ENCODE measurements around the gene PDIA2.
"Not testable (repeated sequence)": the region's sequence is repeated elsewhere in the genome, so short reads cannot be mapped to it uniquely, and the experiment has no call there.

Gene PDIA2

DNA sequence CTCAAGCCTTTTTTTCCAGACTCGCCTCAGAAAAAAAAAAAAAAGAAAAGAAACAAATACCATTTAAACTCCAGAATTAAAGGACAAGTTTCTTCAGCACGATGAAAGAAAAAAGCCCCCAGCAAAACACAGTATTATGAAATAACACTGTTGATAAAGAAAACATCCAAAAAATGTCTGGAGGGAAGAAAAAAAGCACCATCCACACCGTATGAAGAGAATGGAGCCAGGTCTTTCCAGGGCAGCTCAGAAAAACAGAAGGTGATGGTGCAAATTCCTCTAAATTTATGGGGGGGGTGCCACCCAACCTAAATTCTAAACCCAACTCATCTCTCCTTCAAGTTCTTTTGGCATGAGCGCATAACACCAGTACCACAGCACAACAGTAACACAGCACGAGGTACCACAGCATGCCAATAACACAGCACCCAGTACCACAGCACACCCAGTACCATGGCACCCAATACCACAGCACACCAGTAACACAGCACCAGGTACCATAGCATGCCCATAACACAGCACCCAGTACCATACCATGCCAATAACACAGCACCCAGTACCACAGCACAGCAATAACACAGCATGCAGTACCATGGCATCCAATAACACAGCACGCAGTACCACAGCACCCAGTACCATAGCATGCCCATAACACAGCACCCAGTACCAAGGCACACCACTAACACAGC lies 50.6 kb downstream of the PDIA2 start:
- DNase-seq: no peak

DNA sequence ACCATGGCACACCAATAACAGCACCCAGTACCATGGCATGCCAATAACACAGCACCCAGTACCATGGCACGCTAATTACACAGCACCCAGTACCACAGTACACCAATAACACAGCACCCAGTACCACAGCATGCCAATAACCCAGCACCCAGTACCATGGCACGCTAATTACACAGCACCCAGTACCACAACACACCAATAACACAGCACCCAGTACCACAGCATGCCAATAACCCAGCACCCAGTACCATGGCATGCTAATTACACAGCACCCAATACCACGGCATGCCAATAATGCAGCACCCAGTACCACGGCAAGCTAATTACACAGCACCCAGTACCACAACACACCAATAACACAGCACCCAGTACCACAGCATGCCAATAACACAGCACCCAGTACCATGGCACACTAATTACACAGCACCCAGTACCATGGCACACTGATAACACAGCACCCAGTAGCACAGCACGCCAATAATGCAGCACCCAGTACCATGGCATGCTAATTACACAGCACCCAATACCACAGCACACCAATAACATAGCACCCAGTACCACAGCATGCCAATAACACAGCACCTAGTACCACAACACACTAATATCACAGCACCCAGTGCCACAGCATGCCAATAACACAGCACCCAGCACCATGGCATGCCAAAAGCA lies 51.3 kb downstream of the PDIA2 start:
- DNase-seq: not testable (repeated sequence)

DNA sequence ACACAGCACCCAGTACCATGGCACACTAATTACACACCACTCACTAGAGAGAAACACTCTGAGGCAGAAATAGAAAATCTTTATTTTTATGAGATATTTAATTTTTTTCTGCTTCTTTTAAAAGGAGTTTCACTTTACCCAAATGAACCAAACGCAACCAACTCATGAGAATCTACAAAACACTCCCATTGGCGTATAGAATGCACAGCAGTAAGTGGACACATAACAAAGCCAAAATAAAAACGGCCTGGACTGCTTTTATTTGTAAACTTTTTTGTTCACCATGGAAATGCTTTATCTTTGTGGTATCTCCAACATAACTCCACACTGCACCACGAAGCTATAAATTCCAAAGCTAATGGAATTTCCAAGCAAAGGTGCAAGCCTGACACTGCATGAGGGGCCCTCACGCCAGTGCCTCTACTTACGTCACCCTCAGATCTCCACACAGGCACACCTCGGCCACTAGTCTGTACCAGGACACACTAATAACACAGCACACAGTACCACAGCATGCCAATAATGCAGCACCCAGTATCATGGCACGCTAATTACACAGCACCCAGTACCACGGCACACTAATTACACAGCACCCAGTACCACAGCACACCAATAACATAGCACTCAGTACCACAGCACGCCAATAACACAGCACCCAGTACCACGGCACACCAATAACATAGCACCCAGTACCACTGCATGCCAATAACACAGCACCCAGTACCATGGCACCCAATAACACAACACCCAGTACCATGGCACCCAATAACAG lies 52.1 kb downstream of the PDIA2 start:
- not testable (repeated sequence) for DNase-seq

DNA sequence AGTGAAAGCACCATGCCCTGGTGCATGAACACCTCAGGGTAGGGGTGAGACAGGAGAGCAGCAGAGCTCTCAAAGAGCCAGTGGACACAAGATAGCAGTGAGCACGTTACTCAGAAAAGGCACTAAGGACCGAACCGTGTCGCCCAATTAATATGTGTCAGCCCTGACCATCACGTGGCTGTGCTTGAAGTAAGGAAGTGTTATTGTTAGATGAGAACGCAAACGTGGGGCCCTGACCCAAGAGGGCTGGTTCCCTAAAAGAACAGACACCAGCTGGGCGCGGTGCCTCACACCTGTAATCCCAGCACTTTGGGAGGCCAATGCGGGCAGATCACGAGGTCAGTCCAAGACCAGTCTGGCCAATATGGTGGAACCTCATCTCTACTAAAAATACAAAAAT lies 53.3 kb downstream of the PDIA2 start:
- DNase-seq: no peak

All from NCI-H69 (cell line).